ENCODE results near the gene KCNQ1.

Gene KCNQ1

GRCh38 chr11:2802389-2803185, 357.8 kb downstream of the KCNQ1 start:
- Histone ChIP-seq H3K79me2 (ENCODE audit: insufficient read depth, low read length) (no peaks in the 10 kb centered on the region), H3K36me3 (ENCODE audit: insufficient read depth, low read length) (no peaks in the 10 kb centered on the region), H3K9me3 (ENCODE audit: insufficient read depth, low read length, severe bottlenecking) (no peaks in the 10 kb centered on the region), H4K20me1 (ENCODE audit: insufficient read depth, low read length) (peaks cover 5% of the 10 kb centered on the region; the same call in 1 of the 2 replicates), H3K4me3 (ENCODE audit: low read depth in 1 of 2, low read length in 2 of 2) (no peak overlapping the region), H3K9ac (ENCODE audit: low read depth, low read length) (no peak overlapping the region), H3K4me2 (ENCODE audit: insufficient read depth, low read length) (no peak overlapping the region), H3K27ac (ENCODE audit: low read length) (no peak overlapping the region), H2AFZ (ENCODE audit: low read depth, low read length) (no peak overlapping the region), H3K4me1 (ENCODE audit: insufficient read depth, low read length) (no peaks in the 10 kb centered on the region), H3K27me3 (ENCODE audit: insufficient read depth, low read length, poor library complexity) (no peaks in the 10 kb centered on the region)
- no peak for DNase-seq
- TF ChIP-seq, protein P1, sequence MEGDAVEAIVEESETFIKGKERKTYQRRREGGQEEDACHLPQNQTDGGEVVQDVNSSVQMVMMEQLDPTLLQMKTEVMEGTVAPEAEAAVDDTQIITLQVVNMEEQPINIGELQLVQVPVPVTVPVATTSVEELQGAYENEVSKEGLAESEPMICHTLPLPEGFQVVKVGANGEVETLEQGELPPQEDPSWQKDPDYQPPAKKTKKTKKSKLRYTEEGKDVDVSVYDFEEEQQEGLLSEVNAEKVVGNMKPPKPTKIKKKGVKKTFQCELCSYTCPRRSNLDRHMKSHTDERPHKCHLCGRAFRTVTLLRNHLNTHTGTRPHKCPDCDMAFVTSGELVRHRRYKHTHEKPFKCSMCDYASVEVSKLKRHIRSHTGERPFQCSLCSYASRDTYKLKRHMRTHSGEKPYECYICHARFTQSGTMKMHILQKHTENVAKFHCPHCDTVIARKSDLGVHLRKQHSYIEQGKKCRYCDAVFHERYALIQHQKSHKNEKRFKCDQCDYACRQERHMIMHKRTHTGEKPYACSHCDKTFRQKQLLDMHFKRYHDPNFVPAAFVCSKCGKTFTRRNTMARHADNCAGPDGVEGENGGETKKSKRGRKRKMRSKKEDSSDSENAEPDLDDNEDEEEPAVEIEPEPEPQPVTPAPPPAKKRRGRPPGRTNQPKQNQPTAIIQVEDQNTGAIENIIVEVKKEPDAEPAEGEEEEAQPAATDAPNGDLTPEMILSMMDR (IDR thresholded peaks at IDR 0.05; ENCODE audit: borderline replicate concordance, extremely low read depth, low read length, poor library complexity, severe bottlenecking), result no peak
- TF ChIP-seq EZH2 (IDR thresholded peaks at IDR 0.05; ENCODE audit: borderline replicate concordance, low read depth, low read length, severe bottlenecking), result no peak
- ATAC-seq (ENCODE audit: insufficient read depth, low read depth), result no peak

DNA sequence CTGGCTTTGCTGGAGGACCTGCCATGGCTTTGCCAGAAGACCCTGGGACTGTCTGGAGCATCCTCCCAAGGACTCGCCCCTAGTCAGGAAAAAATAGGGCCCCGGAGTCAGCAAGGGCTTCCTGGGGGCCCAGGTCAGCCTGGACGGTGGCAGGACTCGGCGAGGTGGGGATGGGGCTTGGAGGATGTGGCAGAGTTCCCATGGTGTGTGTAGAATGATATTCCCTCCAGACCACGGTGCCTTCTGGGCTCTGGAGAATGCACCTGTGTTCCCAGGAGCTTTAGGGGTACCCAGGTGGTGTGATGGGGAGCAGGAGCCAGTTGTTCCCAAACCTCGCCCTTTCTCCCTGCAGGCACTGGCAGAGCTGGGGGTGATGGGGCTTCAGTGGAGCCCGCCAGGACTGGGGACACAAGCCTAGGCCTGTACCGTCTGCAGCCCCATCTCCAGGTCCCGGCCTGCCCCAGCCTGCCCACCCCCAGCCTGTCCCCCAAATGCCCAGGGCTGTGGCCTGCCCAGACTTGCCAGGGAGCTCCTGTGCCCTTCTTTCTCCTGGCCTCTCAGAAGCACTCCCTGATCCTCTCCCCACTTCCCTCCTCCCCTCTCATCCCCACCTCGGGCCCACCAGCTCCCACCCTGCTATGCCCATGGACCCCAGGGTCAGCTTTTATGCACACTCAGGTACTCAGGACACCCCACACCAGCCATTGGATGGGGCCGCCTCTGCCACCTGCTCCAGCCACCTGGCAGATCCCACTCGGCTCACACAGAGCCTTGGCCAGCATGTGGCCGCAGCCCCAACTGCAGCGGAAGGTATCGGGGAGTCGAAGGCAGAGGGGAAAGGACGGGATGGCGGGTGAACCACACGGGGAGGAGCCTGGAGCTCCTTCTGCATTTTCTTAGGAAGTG, 358.6 kb downstream of the KCNQ1 start:
- Histone ChIP-seq H3K27me3 (ENCODE audit: insufficient read depth, low read length, poor library complexity) (no peaks in the 10 kb centered on the region), H3K9me3 (ENCODE audit: insufficient read depth, low read length, severe bottlenecking) (no peaks in the 10 kb centered on the region), H3K4me2 (ENCODE audit: insufficient read depth, low read length) (no peak overlapping the region), H3K4me1 (ENCODE audit: insufficient read depth, low read length) (no peaks in the 10 kb centered on the region), H3K79me2 (ENCODE audit: insufficient read depth, low read length) (no peaks in the 10 kb centered on the region), H3K4me3 (ENCODE audit: low read depth in 1 of 2, low read length in 2 of 2) (no peak overlapping the region), H3K36me3 (ENCODE audit: insufficient read depth, low read length) (no peaks in the 10 kb centered on the region), H4K20me1 (ENCODE audit: insufficient read depth, low read length) (peaks cover 5% of the 10 kb centered on the region; the same call in 1 of the 2 replicates), H3K9ac (ENCODE audit: low read depth, low read length) (no peak overlapping the region), H3K27ac (ENCODE audit: low read length) (no peak overlapping the region), H2AFZ (ENCODE audit: low read depth, low read length) (no peak overlapping the region)
- TF ChIP-seq EZH2 (IDR thresholded peaks at IDR 0.05; ENCODE audit: borderline replicate concordance, low read depth, low read length, severe bottlenecking), result no peak
- TF ChIP-seq, protein P1 (IDR thresholded peaks at IDR 0.05; ENCODE audit: borderline replicate concordance, extremely low read depth, low read length, poor library complexity, severe bottlenecking), result no peak
- ATAC-seq (ENCODE audit: insufficient read depth, low read depth) (no peak), DNase-seq (no peak)

DNA sequence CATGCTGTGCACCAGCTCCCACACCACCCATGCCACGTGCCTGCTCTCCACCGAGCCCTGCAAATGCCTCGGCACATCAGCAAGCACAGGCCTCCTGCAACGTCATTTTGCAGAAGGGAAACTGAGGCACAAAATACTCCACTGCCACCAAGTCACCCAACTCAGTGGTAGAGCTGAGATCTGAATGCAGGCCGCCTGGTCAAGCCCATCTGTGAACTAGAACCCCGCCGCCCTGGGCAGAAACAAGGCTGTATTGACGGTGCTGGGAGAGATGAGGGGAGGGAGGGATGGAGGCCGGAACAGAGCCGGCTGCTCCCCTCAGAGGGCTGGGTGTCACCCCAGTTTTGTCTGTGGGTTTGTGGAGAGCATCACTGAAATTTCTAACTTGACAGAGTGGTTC, 359.4 kb downstream of the KCNQ1 start:
- H3K4me2 ChIP-seq (ENCODE audit: insufficient read depth, low read length), result no peak overlapping the region
- H4K20me1 ChIP-seq (ENCODE audit: insufficient read depth, low read length), result peaks cover 5% of the 10 kb centered on the region; the same call in 1 of the 2 replicates
- no peak overlapping the region for H2AFZ ChIP-seq (ENCODE audit: low read depth, low read length)
- no peak overlapping the region for H3K27ac ChIP-seq (ENCODE audit: low read length)
- no peaks in the 10 kb centered on the region for H3K36me3 ChIP-seq (ENCODE audit: insufficient read depth, low read length)
- no peaks in the 10 kb centered on the region for H3K79me2 ChIP-seq (ENCODE audit: insufficient read depth, low read length)
- H3K9ac ChIP-seq (ENCODE audit: low read depth, low read length), result no peak overlapping the region
- no peak for ATAC-seq (ENCODE audit: insufficient read depth, low read depth)
- H3K4me3 ChIP-seq (ENCODE audit: low read depth in 1 of 2, low read length in 2 of 2), result no peak overlapping the region
- no peaks in the 10 kb centered on the region for H3K9me3 ChIP-seq (ENCODE audit: insufficient read depth, low read length, severe bottlenecking)
- no peaks in the 10 kb centered on the region for H3K27me3 ChIP-seq (ENCODE audit: insufficient read depth, low read length, poor library complexity)
- no peak for DNase-seq
- TF ChIP-seq EZH2 (IDR thresholded peaks at IDR 0.05; ENCODE audit: borderline replicate concordance, low read depth, low read length, severe bottlenecking), result no peak
- TF ChIP-seq, protein P1 (IDR thresholded peaks at IDR 0.05; ENCODE audit: borderline replicate concordance, extremely low read depth, low read length, poor library complexity, severe bottlenecking), result no peak
- H3K4me1 ChIP-seq (ENCODE audit: insufficient read depth, low read length), result no peaks in the 10 kb centered on the region
